H1 (cell line): ENCODE results near the gene DDA1. TPM values are rescaled to one million over a fixed set of nuclear protein-coding genes. Genes with fewer than 3 reads are reported as not detected.

Source experiments
- CTCF ChIA-PET: fragments of 300-600 bp; sonication (Branson Sonifier 250); formaldehyde crosslinking; loops from one replicate; lab custom pipeline; 2021; ENCODE audit not compliant: partially characterized antibody; lab: Charles Lee
- POLR2A ChIA-PET: fragments of 300-600 bp; sonication (Branson Sonifier 250); formaldehyde crosslinking; loops from one replicate; lab custom pipeline; 2021; ENCODE audit warnings: inconsistent platforms; ENCODE audit not compliant: partially characterized antibody; lab: Charles Lee
- DNase-seq, 2 experiments: peaks; one replicate each; pipeline versions ENCODE4 v3.0.0 to v3.0.0-alpha.2; 2010 to 2022; ENCODE audit warnings: low spot score in 2 of 2, low read depth in 1 of 2, mixed read lengths in 1 of 2
- FAIRE-seq: peaks from 2 replicates; lab custom pipeline; 2011; peaks lifted over from hg19 to GRCh38; lab: Jason Lieb, UNC
- H2AFZ ChIP-seq: 2 replicates; pipeline ENCODE4 v1.8.1; 2012; ENCODE audit warnings: low read length, inconsistent platforms
- H2AK5ac ChIP-seq: 2 replicates; pipeline ENCODE4 v1.6.1; 2013; ENCODE audit warnings: low read depth, low read length
- H2BK120ac ChIP-seq: replicated peaks from 2 replicates; pipeline ENCODE3; 2013; ENCODE audit warnings: low read depth, low read length, inconsistent platforms
- H2BK12ac ChIP-seq: 2 replicates; pipeline ENCODE4 v1.6.1; 2013; ENCODE audit warnings: low read depth, low read length
- H2BK15ac ChIP-seq: 2 replicates; pipeline ENCODE4 v1.6.1; 2013; ENCODE audit warnings: low read length
- H2BK20ac ChIP-seq: 2 replicates; pipeline ENCODE4 v1.6.1; 2013; ENCODE audit warnings: low read length
- H2BK5ac ChIP-seq: 2 replicates; pipeline ENCODE4 v1.6.1; 2013; ENCODE audit warnings: low read depth, low read length
- H3K14ac ChIP-seq: 2 replicates; pipeline ENCODE4 v1.6.1; 2013; ENCODE audit warnings: inconsistent platforms; ENCODE audit not compliant: insufficient read length
- H3K18ac ChIP-seq: 2 replicates; pipeline ENCODE4 v1.6.1; 2013; ENCODE audit warnings: low read length; ENCODE audit errors: extremely low read depth
- H3K23ac ChIP-seq: 2 replicates; pipeline ENCODE4 v1.6.1; 2013; ENCODE audit warnings: inconsistent platforms; ENCODE audit not compliant: insufficient read length
- H3K23me2 ChIP-seq: 2 replicates; pipeline ENCODE4 v1.6.1; 2013; ENCODE audit warnings: low read depth, low read length
- H3K27ac ChIP-seq: 2 replicates; pipeline ENCODE4 v1.6.1; 2011; ENCODE audit warnings: low read depth, low read length, inconsistent platforms
- H3K27me3 ChIP-seq, 4 experiments: replicated peaks in 1 of 4; 1 replicate in 1 of 4; 2 replicates in 3 of 4; pipeline versions ENCODE4 v1.6.1 to v1.8.1; 2011 to 2013; ENCODE audit warnings: low read length in 3 of 4, mild to moderate bottlenecking in 3 of 4, inconsistent platforms in 2 of 4, mixed read lengths in 2 of 4, moderate library complexity in 1 of 4; ENCODE audit not compliant: control insufficient read depth in 3 of 4, insufficient read depth in 3 of 4; ENCODE audit errors: extremely low read depth in 1 of 4
- H3K36me3 ChIP-seq, 4 experiments: 2 replicates each; pipeline versions ENCODE4 v1.6.1 to v1.8.1; 2011 to 2013; ENCODE audit warnings: mild to moderate bottlenecking in 4 of 4, low read length in 3 of 4, moderate library complexity in 2 of 4, control low read depth in 1 of 4, inconsistent platforms in 1 of 4; ENCODE audit not compliant: insufficient read depth in 4 of 4, control insufficient read depth in 2 of 4
- H3K4ac ChIP-seq: replicated peaks from 2 replicates; pipeline ENCODE3; 2013; ENCODE audit warnings: low read length, low read depth, mixed read lengths, inconsistent platforms; ENCODE audit not compliant: insufficient read length
- H3K4me1 ChIP-seq, 4 experiments: replicated peaks in 1 of 4; 1 replicate in 1 of 4; 2 replicates in 3 of 4; pipeline versions ENCODE4 v1.6.1 to v1.8.1; 2011 to 2013; ENCODE audit warnings: low read length in 3 of 4, inconsistent platforms in 2 of 4, mixed read lengths in 1 of 4; ENCODE audit not compliant: insufficient read depth in 4 of 4, control insufficient read depth in 3 of 4
- H3K4me2 ChIP-seq, 2 experiments: 2 replicates each; pipeline versions ENCODE4 v1.6.1 to v1.8.1; 2011 to 2013; ENCODE audit warnings: low read depth in 2 of 2, low read length in 2 of 2, control low read depth in 1 of 2, inconsistent platforms in 1 of 2, mild to moderate bottlenecking in 1 of 2; ENCODE audit not compliant: insufficient read depth in 1 of 2
- H3K4me3 ChIP-seq, 4 experiments: fragments of 200-600, 300-600 bp in 1 of 4; sonication (generic), shearing (Covaris generic), sonication (Bioruptor Twin) in 1 of 4; 2 replicates each; pipeline versions ENCODE4 v1.5.1 to v1.8.1; 2011 to 2016; ENCODE audit warnings: low read length in 4 of 4, low read depth in 3 of 4, control low read depth in 2 of 4, inconsistent platforms in 2 of 4, mild to moderate bottlenecking in 2 of 4, mixed read lengths in 1 of 4, moderate library complexity in 1 of 4; ENCODE audit not compliant: insufficient read depth in 2 of 4; ENCODE audit errors: extremely low read depth in 1 of 4
- H3K56ac ChIP-seq: replicated peaks from 2 replicates; pipeline ENCODE3; 2013; ENCODE audit warnings: low read depth, mild to moderate bottlenecking, mixed read lengths, low read length, inconsistent platforms; ENCODE audit not compliant: insufficient read length
- H3K79me1 ChIP-seq: 2 replicates; pipeline ENCODE4 v1.6.1; 2013; ENCODE audit warnings: low read depth, low read length, control low read depth
- H3K79me2 ChIP-seq, 2 experiments: 2 replicates each; pipeline versions ENCODE4 v1.6.1 to v1.8.1; 2012 to 2013; ENCODE audit warnings: low read length in 2 of 2, mild to moderate bottlenecking in 2 of 2, inconsistent platforms in 1 of 2; ENCODE audit not compliant: insufficient read depth in 2 of 2, control insufficient read depth in 1 of 2
- H3K9ac ChIP-seq, 4 experiments: replicated peaks in 1 of 4; 1 replicate in 1 of 4; 2 replicates in 3 of 4; pipeline versions ENCODE4 v1.6.1 to v1.8.1; 2011 to 2013; ENCODE audit warnings: low read depth in 3 of 4, low read length in 3 of 4, control low read depth in 2 of 4, mild to moderate bottlenecking in 2 of 4, moderate library complexity in 2 of 4, inconsistent platforms in 1 of 4; ENCODE audit errors: extremely low read depth in 1 of 4
- H3K9me3 ChIP-seq, 2 experiments: 2 replicates each; pipeline versions ENCODE4 v1.6.1 to v1.8.1; 2012 to 2013; ENCODE audit warnings: mild to moderate bottlenecking in 2 of 2, moderate library complexity in 2 of 2, control low read depth in 1 of 2, inconsistent platforms in 1 of 2, low read depth in 1 of 2, low read length in 1 of 2, mixed read lengths in 1 of 2; ENCODE audit not compliant: insufficient read depth in 2 of 2
- H4K20me1 ChIP-seq, 2 experiments: replicated peaks in 1 of 2; 2 replicates each; pipeline versions ENCODE3 to v1.8.1; 2011 to 2013; ENCODE audit warnings: inconsistent platforms in 2 of 2, low read length in 2 of 2, mild to moderate bottlenecking in 1 of 2; ENCODE audit not compliant: insufficient read depth in 2 of 2, control insufficient read depth in 1 of 2
- H4K5ac ChIP-seq: 2 replicates; pipeline ENCODE4 v1.6.1; 2013; ENCODE audit warnings: low read length, low read depth, mixed read lengths, inconsistent platforms; ENCODE audit not compliant: insufficient read length
- H4K8ac ChIP-seq: 2 replicates; pipeline ENCODE4 v1.8.0; 2013; ENCODE audit warnings: mild to moderate bottlenecking, moderate library complexity, low read length, inconsistent platforms; ENCODE audit not compliant: insufficient read depth; ENCODE audit errors: extremely low read depth
- H4K91ac ChIP-seq: replicated peaks from 2 replicates; pipeline ENCODE3; 2013; ENCODE audit warnings: low read length, mixed read lengths, inconsistent platforms; ENCODE audit not compliant: insufficient read length
- ASH2L ChIP-seq: fragments of 200-600, 300-600 bp; sonication (generic); IDR thresholded peaks from one replicate; pipeline ENCODE4 v1.7.1; 2017; ENCODE audit warnings: low read length
- BRCA1 ChIP-seq: IDR thresholded peaks from 2 replicates; pipeline ENCODE4 v1.6.1; 2012; ENCODE audit warnings: low read depth, low read length, improper control_type of control experiment
- CBX5 ChIP-seq: fragments of 300-800, 300-1000 bp; sonication (generic); IDR thresholded peaks from 2 replicates; pipeline ENCODE4 v1.7.1; 2016; ENCODE audit warnings: antibody characterized with exemption, low read length, low read depth
- CHD2 ChIP-seq: IDR thresholded peaks from 2 replicates; pipeline ENCODE4 v1.6.1; 2012; ENCODE audit warnings: low read length, improper control_type of control experiment
- HDAC6 ChIP-seq: IDR thresholded peaks from one replicate; pipeline ENCODE4 v1.7.1; 2012; ENCODE audit warnings: low read depth, mild to moderate bottlenecking, inconsistent platforms, low read length, moderate library complexity
- JUN ChIP-seq: IDR thresholded peaks from 2 replicates; pipeline ENCODE4 v1.6.1; 2011; ENCODE audit warnings: low read depth, mild to moderate bottlenecking, improper control_type of control experiment, low read length
- POU5F1 ChIP-seq: IDR thresholded peaks from 2 replicates; pipeline ENCODE4 v1.6.1; 2011; ENCODE audit warnings: low read depth, mild to moderate bottlenecking, low read length, moderate library complexity
- RXRA ChIP-seq: IDR thresholded peaks from 2 replicates; pipeline ENCODE4 v1.6.1; 2011; ENCODE audit warnings: low read depth, mild to moderate bottlenecking, low read length, moderate library complexity; ENCODE audit not compliant: insufficient read depth
- SIX5 ChIP-seq: IDR thresholded peaks from 2 replicates; pipeline ENCODE4 v1.6.1; 2011; ENCODE audit warnings: mild to moderate bottlenecking, low read depth, low read length
- TBP ChIP-seq: IDR thresholded peaks from 2 replicates; pipeline ENCODE4 v1.6.1; 2011; ENCODE audit warnings: low read depth, low read length, improper control_type of control experiment
- whole genome bisulfite sequencing, 2 experiments: shearing (Covaris generic) in 1 of 2; methylation state at CpG; one replicate each; pipeline versions ENCODE4 v1.1.6 to v1.1.7; 2013 to 2015; ENCODE audit warnings: low lambda C conversion rate in 2 of 2, mixed read lengths in 2 of 2, inconsistent platforms in 1 of 2, low coverage in 1 of 2, missing lambda C conversion rate in 1 of 2; ENCODE audit not compliant: insufficient replicate concordance in 2 of 2, insufficient coverage in 1 of 2, insufficient read length in 1 of 2; ENCODE audit errors: extremely low coverage in 1 of 2, missing lambda C conversion rate in 1 of 2; 5-methylcytosine and 5-hydroxymethylcytosine counted together
- polyA plus RNA-seq, 7 experiments: library from polyadenylated mRNA; depleted of rRNA in 3 of 7; stranded (reverse) in 5 of 7; unstranded in 2 of 7; fragments of >200 nt in 5 of 7; fragments of 200-250 nt in 2 of 7; gene quantifications; 1 replicate in 5 of 7; 2 replicates in 1 of 7; 4 replicates in 1 of 7; pipeline versions ENCODE4 v1.2.1 to v1.2.3, GENCODE V29; 2011 to 2013; ENCODE audit warnings: missing spikeins in 2 of 7, mixed read lengths in 2 of 7
- total RNA-seq: library from RNA; stranded (reverse); fragmentation: NEBNext Ultra II Directional; extraction: Animal tissue kit (Norgen Biotek cat#: 25700); gene quantifications from 2 replicates; pipeline ENCODE4 v1.2.1, GENCODE V29; 2021
- TF ChIP-seq, protein P1 (sequence below): IDR thresholded peaks from 2 replicates; pipeline ENCODE4 v1.6.1; 2012; ENCODE audit warnings: inconsistent platforms

DDA1 gene
- total and polyA plus RNA-seq, 2 of the 8 experiments (the other 6 are each of a cell fraction or from before 2014, with no cell fraction given) = 29.2 to 34.5 TPM

DNA sequence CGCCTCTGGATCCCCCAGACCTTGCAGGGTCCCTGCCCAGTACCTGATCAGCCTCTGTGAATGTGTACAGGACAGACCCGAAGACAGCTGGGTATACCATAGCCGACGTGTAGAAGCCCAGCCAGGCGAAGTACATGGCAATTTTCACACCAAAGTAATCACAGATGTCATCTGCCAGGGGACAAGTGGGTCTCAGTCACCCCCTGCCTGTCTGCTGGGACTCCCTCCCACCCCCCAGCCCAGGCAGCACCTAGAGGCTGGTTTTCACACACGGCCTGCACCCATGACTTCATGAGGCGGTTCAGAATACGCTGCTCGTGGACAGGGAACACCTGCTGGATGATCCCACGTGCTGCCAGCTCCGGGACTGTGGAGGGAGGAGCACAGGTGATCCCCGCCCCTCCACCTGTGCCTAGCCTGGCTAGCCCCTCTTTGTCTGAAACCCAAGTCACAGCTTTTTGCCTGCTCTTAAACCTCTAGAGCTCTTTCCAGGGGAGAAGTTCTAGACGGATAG is 21.7 kb downstream of the DDA1 start:
- no peak overlapping the region for H3K9ac ChIP-seq
- ChIA-PET POLR2A (interaction anchor here (2.1 to 17.1 kb wide), 2 partner anchors 10 to 20 kb away, joined by 4 to 329 read pairs; partner anchors contain the start of genes ABHD8, DDA1 and MRPL34), CTCF (interaction anchor here (1.2 to 2.3 kb wide), 3 partner anchors 9 to 49 kb away, joined by 3 to 6 read pairs (median 5); partner anchors contain the start of gene MRPL34)
- no peak for DNase-seq
- no peaks in the 10 kb centered on the region; a peak in 1 of 7 replicates for H3K27me3 ChIP-seq
- H3K23ac ChIP-seq = no peak overlapping the region
- no peak overlapping the region for H2AFZ ChIP-seq
- H2BK120ac ChIP-seq = no peak overlapping the region
- no peak overlapping the region for H2AK5ac ChIP-seq
- H3K9me3 ChIP-seq = no peaks in the 10 kb centered on the region
- H4K8ac ChIP-seq = 0 out of 2 replicates have a peak overlapping the region, but pooled peaks have one; percentile 46
- no peak overlapping the region for H4K91ac ChIP-seq
- H2BK5ac ChIP-seq = no peak overlapping the region
- no peaks in the 10 kb centered on the region for H3K79me2 ChIP-seq
- no peak overlapping the region for H3K14ac ChIP-seq
- H3K27ac ChIP-seq = no peak overlapping the region
- H3K23me2 ChIP-seq = peaks cover 15% of the 10 kb centered on the region
- no peak overlapping the region for H3K4me2 ChIP-seq
- H3K4ac ChIP-seq = no peak overlapping the region
- no peak for TF ChIP-seq CHD2
- no peak for TF ChIP-seq JUN
- no peak for TF ChIP-seq HDAC6
- TF ChIP-seq POU5F1 = no peak
- no peak for TF ChIP-seq BRCA1
- TF ChIP-seq, protein P1, sequence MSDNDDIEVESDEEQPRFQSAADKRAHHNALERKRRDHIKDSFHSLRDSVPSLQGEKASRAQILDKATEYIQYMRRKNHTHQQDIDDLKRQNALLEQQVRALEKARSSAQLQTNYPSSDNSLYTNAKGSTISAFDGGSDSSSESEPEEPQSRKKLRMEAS = no peak
- no peak for TF ChIP-seq CBX5
- TF ChIP-seq ASH2L = no peak
- TF ChIP-seq SIX5 = no peak
- TF ChIP-seq RXRA = no peak
- no peak for TF ChIP-seq TBP
- no peak for FAIRE-seq
- H4K20me1 ChIP-seq = peaks cover 0 to 14% of the 10 kb centered on the region in 2 experiments
- H3K4me1 ChIP-seq = peaks cover 0 to 34% (median 24%) of the 10 kb centered on the region in 4 experiments; a peak in 6 of 7 replicates
- H4K5ac ChIP-seq = no peak overlapping the region
- no peak overlapping the region for H3K4me3 ChIP-seq
- H3K36me3 ChIP-seq = peaks cover 0 to 3% (median 0%) of the 10 kb centered on the region in 4 experiments; a peak in 1 of 8 replicates
- no peak overlapping the region for H3K18ac ChIP-seq
- 0 out of 2 replicates have a peak, but pooled peaks cover 2% of the 10 kb centered on the region for H3K79me1 ChIP-seq
- 83% methylated on average over 13 of the region's 13 CpGs; no CpG with 5 or more reads in 1 of the 2 experiments for WGBS, 2 experiments
- no peak overlapping the region for H3K56ac ChIP-seq
- no peak overlapping the region for H2BK12ac ChIP-seq
- H2BK15ac ChIP-seq = no peak overlapping the region
- no peak overlapping the region for H2BK20ac ChIP-seq
